ENCODE data around the gene AOC1. TPM values are rescaled to one million over a fixed set of nuclear protein-coding genes. Genes with fewer than 3 reads are reported as not detected.

The AOC1 gene, protein sequence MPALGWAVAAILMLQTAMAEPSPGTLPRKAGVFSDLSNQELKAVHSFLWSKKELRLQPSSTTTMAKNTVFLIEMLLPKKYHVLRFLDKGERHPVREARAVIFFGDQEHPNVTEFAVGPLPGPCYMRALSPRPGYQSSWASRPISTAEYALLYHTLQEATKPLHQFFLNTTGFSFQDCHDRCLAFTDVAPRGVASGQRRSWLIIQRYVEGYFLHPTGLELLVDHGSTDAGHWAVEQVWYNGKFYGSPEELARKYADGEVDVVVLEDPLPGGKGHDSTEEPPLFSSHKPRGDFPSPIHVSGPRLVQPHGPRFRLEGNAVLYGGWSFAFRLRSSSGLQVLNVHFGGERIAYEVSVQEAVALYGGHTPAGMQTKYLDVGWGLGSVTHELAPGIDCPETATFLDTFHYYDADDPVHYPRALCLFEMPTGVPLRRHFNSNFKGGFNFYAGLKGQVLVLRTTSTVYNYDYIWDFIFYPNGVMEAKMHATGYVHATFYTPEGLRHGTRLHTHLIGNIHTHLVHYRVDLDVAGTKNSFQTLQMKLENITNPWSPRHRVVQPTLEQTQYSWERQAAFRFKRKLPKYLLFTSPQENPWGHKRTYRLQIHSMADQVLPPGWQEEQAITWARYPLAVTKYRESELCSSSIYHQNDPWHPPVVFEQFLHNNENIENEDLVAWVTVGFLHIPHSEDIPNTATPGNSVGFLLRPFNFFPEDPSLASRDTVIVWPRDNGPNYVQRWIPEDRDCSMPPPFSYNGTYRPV
- total RNA-seq (2014; rRNA removed; shearing (Covaris generic)) (not detected in 2 replicates), total RNA-seq (2022) (not detected in 2 replicates), Bru-seq, nascent RNA (not detected), BruChase-seq, experiment 1, labeled RNA remaining after a 6-hour chase (not detected), BruChase-seq, experiment 2, labeled RNA remaining after a 2-hour chase (not detected)
- long read RNA-seq, result 0 reads

DNA sequence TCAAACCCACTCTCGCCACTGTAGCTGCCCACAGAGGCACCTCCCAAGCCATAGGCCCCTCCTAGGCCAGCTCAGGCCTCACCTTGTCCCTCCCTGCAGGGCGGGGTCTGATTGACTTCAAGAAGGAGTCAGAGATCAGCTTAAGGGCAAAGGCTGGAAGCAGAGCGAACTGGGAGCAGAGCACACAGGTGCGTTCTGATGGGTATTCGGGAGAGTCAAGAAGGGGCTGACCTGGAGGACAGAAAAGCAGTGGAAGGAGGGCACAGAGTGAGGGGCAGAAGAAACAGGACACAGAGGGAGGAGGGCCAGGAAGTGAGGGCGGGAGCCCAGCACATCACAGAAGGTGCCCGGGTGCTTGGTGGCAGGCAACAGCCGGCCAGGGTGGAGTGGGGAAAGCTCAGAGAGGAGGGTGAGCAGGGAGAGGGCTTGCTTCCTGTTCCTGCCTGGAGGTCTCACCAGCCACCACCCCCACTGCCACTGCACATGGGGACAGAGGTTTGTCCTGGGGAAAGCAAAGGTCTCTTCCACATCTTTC is at the start of gene AOC1:
AOC1 (plus strand) TSS at position 147 of the 535 bp plus-strand sequence. CDS start 3,954 bp downstream, outside the sequence.
- TF ChIP-seq EZH2phosphoT487 (IDR thresholded peaks at IDR 0.05; ENCODE audit: borderline replicate concordance, low read depth, low read length), result no peak
- TF ChIP-seq, protein P1, sequence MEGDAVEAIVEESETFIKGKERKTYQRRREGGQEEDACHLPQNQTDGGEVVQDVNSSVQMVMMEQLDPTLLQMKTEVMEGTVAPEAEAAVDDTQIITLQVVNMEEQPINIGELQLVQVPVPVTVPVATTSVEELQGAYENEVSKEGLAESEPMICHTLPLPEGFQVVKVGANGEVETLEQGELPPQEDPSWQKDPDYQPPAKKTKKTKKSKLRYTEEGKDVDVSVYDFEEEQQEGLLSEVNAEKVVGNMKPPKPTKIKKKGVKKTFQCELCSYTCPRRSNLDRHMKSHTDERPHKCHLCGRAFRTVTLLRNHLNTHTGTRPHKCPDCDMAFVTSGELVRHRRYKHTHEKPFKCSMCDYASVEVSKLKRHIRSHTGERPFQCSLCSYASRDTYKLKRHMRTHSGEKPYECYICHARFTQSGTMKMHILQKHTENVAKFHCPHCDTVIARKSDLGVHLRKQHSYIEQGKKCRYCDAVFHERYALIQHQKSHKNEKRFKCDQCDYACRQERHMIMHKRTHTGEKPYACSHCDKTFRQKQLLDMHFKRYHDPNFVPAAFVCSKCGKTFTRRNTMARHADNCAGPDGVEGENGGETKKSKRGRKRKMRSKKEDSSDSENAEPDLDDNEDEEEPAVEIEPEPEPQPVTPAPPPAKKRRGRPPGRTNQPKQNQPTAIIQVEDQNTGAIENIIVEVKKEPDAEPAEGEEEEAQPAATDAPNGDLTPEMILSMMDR (conservative IDR thresholded peaks at IDR 0.05; ENCODE audit: low read length), result no peak
- DNase-seq (ENCODE audit: low spot score), result no peak
- no peaks in the 10 kb centered on the region for H3K4me1 ChIP-seq (ENCODE audit: insufficient read depth, low read length, poor library complexity, severe bottlenecking)
- POLR2A ChIA-PET, result no interaction called here
- H3K79me2 ChIP-seq (ENCODE audit: insufficient read depth, low read depth, low read length), result no peaks in the 10 kb centered on the region
- H4K20me1 ChIP-seq (ENCODE audit: insufficient read depth, low read length), result no peaks in the 10 kb centered on the region
- no peak within 1 kb of the TSS for H3K27ac ChIP-seq (ENCODE audit: low read depth, low read length, poor library complexity, severe bottlenecking)
- no TSS peak for BruUV-seq (replicated peaks)
- CTCF ChIA-PET (ENCODE audit: unreplicated experiment), result no interaction called here
- H2AFZ ChIP-seq (ENCODE audit: low read length), result no peak within 1 kb of the TSS
- intact Hi-C loops (cut with micrococcal nuclease; ENCODE audit: unreplicated experiment), result no loop called here
- H3K9me2 ChIP-seq (ENCODE audit: insufficient read depth, low read length), result no peaks in the 10 kb centered on the region
- no peak within 1 kb of the TSS for H3K4me3 ChIP-seq (ENCODE audit: low read depth, low read length, poor library complexity, severe bottlenecking)
- no peak within 1 kb of the TSS for H3K4me2 ChIP-seq (ENCODE audit: low read length)
- H3K36me3 ChIP-seq (ENCODE audit: insufficient read depth, low read length), result no peaks in the 10 kb centered on the region
- H3K9me3 ChIP-seq (ENCODE audit: low read length), result no peaks in the 10 kb centered on the region

DNA sequence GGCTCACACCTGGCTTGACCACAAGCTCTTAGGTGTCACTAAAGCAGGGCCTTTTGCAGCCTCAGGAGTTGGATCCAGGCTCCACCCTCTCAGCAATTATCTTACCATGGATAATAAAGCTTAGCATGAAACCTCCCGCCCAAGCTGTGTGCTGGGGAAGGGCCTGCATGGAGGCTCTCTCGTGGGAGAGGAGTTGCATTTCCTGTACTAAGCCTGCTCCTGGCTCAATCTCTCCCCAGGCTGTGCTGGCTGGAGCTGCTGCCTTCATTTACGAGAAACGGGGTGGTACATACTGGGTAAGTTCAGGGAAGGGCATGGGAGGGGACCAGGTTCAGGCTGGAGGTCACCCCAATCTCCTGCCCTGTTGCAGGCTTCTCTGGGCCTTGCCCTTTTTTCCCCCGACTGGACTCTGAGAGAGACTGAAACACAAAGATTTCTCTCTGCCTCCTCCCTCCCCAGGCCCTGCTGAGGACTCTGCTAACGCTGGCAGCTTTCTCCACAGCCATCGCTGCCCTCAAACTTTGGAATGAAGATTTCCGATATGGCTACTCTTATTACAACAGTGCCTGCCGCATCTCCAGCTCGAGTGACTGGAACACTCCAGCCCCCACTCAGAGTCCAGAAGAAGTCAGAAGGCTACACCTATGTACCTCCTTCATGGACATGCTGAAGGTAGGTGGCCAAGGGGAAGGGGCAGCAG is 49.0 kb upstream of the AOC1 start:
- no peak overlapping the region for H3K4me3 ChIP-seq (ENCODE audit: low read depth, low read length, poor library complexity, severe bottlenecking)
- no peak overlapping the region for H3K4me2 ChIP-seq (ENCODE audit: low read length)
- ChIA-PET CTCF (ENCODE audit: unreplicated experiment) (no interaction called here), POLR2A (no interaction called here)
- TF ChIP-seq EZH2phosphoT487 (IDR thresholded peaks at IDR 0.05; ENCODE audit: borderline replicate concordance, low read depth, low read length), result no peak
- TF ChIP-seq, protein P1 (conservative IDR thresholded peaks at IDR 0.05; ENCODE audit: low read length), result no peak
- intact Hi-C loops (cut with micrococcal nuclease; ENCODE audit: unreplicated experiment), result no loop called here
- BruUV-seq (replicated peaks), result no TSS peak
- no peaks in the 10 kb centered on the region for H3K79me2 ChIP-seq (ENCODE audit: insufficient read depth, low read depth, low read length)
- no peaks in the 10 kb centered on the region for H4K20me1 ChIP-seq (ENCODE audit: insufficient read depth, low read length)
- no peaks in the 10 kb centered on the region for H3K4me1 ChIP-seq (ENCODE audit: insufficient read depth, low read length, poor library complexity, severe bottlenecking)
- no peaks in the 10 kb centered on the region for H3K9me3 ChIP-seq (ENCODE audit: low read length)
- H3K36me3 ChIP-seq (ENCODE audit: insufficient read depth, low read length), result no peaks in the 10 kb centered on the region
- DNase-seq (ENCODE audit: low spot score), result no peak
- no peak overlapping the region for H2AFZ ChIP-seq (ENCODE audit: low read length)
- no peak overlapping the region for H3K27ac ChIP-seq (ENCODE audit: low read depth, low read length, poor library complexity, severe bottlenecking)
- H3K9me2 ChIP-seq (ENCODE audit: insufficient read depth, low read length), result no peaks in the 10 kb centered on the region

Data from OCI-LY7 (cell line).